Measurements from ENCODE around the gene ZNF12.
"Not testable (repeated sequence)": the region's sequence is repeated elsewhere in the genome, so short reads cannot be mapped to it uniquely, and the experiment has no call there.

ZNF12 gene

DNA sequence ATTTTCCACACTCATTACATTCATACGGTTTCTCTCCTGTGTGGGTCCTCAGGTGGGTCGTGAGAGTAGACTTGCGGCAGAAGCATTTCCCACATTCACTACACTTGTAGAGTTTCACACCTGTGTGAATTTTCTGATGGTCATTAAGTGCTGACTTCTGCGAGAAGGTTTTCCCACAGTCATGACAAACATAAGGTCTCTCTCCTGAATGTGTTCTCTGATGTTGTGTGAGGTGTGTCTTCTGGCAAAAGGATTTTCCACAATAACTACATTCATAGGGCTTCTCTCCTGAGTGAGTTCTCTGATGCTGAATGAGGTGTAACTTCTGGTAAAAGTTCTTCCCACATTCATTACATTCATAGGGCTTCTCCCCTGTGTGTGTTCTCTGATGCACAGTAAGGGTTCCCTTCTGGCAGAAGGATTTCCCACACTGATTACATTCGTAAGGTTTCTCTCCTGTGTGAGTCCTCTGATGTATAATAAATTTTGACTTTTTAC is 15.1 kb downstream of the ZNF12 start:
- in situ Hi-C loops (cut with MboI; ENCODE audit: low sequenced_read_pairs), result no loop called here

- in situ Hi-C loops (cut with MboI; ENCODE audit: low sequenced_read_pairs), result no loop called here
Measured at GRCh38 chr7:6691103-6691502, 15.6 kb downstream of the ZNF12 start.

- in situ Hi-C loops (cut with MboI; ENCODE audit: low sequenced_read_pairs), result no loop called here
Measured at GRCh38 chr7:6680146-6680545, 26.6 kb downstream of the ZNF12 start.

DNA sequence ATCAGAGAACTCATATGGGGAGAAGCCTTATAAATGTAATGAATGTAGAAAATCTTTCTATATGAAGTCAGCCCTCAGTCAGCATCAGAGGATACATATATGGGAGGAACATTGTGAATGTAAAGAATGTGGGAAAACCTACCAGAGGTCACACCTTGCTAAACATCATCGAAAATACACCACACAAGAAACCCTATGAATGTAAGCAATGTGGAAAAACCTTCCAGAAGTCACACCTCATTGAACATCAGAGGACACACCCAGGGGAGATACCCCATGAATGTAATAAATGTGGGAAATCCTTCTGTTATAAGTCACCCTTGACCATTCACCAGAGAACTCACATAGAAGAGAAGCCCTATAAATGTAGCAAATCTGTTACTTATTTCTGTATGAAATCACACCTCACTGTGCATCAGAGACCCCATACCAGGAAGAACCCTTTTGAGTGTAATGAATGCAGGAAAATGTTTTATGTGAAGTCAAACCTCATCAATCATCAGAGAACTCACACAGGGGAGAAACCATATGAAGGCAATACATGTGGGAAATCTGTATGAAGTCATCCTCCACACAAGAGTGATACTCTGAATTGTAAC is 30.8 kb downstream of the ZNF12 start:
- in situ Hi-C loops (cut with MboI; ENCODE audit: low sequenced_read_pairs), result no loop called here

DNA sequence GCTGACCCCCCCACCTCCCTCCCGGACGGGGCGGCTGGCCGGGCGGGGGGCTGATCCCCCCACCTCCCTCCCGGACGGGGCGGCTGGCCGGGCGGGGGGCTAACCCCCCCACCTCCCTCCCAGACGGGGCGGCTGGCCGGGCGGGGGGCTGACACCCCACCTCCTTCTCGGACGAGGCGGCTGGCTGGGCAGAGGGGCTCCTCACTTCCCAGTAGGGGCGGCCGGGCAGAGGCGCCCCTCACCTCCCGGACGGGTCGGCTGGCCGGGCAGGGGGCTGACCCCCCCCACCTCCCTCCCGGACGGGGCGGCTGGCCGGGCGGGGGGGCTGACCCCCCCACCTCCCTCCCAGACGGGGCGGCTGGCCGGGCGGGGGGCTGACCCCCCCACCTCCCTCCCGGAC is 35.9 kb downstream of the ZNF12 start:
- in situ Hi-C loops (cut with MboI; ENCODE audit: low sequenced_read_pairs), result not testable (repeated sequence)

- in situ Hi-C loops (cut with MboI; ENCODE audit: low sequenced_read_pairs), result no loop called here
Measured at GRCh38 chr7:6658618-6659345, 48.0 kb downstream of the ZNF12 start.

GRCh38 chr7:6656413-6656812 is 50.3 kb downstream of the ZNF12 start:
- in situ Hi-C loops (cut with MboI; ENCODE audit: low sequenced_read_pairs), result no loop called here

GRCh38 chr7:6655636-6656385 is 50.9 kb downstream of the ZNF12 start:
- in situ Hi-C loops (cut with MboI; ENCODE audit: low sequenced_read_pairs), result no loop called here

GRCh38 chr7:6654842-6655610 is 51.7 kb downstream of the ZNF12 start:
- in situ Hi-C loops (cut with MboI; ENCODE audit: low sequenced_read_pairs), result no loop called here

DNA sequence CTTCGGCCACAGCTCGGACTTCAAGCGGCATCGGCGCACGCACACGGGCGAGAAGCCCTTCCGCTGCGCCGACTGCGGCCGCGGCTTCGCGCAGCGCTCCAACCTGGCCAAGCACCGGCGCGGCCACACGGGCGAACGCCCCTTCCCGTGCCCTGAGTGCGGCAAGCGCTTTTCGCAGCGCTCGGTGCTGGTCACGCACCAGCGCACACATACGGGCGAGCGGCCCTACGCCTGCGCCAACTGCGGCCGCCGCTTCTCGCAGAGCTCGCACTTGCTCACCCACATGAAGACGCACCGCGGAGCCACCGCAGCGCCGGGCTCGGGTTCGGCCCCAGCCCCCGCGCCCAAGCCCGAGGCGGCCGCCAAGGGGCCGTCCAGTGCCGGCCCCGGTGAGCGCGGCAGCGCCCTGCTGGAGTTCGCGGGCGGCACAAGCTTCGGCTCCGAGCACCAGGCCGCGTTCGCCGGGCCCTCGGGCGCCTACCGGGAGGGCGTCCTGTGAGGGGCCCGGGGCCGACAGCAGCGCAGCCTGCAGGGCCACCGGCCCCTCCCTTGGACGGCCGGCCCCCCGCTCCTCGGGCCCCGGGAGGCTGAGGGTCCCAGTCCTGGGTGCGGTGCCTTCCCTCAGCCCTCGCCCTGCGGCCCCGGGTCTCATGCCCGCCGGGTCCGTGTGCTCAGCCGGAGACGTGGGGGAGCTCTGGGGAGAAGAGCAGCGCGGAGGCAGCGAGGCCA is 52.5 kb downstream of the ZNF12 start:
- in situ Hi-C loops (cut with MboI; ENCODE audit: low sequenced_read_pairs), result no loop called here

DNA sequence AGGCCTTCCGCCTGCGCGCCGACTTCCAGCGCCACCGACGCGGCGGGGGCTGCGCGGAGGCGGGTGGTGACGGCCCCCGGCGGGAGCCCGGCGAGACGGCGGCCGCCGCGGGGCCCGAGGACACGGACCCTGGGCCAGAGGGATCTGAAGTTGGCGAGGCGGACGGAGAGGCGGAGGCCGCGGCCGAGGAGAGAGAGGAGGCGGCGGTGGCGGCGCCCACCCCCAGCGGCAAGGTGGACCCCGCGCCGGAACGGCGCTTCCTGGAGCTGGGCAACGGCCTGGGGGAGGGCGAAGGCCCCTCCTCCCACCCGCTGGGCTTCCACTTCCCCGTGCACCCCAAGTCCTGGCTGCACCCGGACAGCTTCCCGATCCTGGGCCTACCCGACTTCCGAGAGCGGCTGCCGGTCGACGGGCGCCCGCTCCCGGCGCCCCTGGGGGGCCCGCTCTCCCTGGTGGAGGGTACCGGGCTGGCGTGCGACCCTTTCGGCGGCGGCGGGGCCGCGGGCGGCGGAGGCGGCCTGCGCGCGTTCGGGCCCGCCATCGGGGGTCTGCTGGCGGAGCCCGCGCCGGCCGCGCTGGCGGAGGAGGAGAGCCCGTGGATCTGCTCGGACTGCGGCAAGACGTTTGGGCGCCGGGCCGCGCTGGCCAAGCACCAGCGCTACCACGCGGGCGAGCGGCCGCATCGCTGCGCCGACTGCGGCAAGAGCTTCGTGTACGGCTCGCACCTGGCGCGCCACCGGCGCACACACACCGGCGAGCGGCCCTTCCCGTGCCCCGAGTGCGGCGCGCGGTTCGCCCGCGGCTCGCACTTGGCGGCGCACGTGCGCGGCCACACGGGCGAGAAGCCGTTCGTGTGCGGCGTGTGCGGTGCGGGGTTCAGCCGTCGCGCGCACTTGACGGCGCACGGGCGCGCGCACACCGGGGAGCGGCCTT is 53.4 kb downstream of the ZNF12 start:
- in situ Hi-C loops (cut with MboI; ENCODE audit: low sequenced_read_pairs), result no loop called here

- in situ Hi-C loops (cut with MboI; ENCODE audit: low sequenced_read_pairs), result no loop called here
Measured at GRCh38 chr7:6652446-6653011, 54.2 kb downstream of the ZNF12 start.

DNA sequence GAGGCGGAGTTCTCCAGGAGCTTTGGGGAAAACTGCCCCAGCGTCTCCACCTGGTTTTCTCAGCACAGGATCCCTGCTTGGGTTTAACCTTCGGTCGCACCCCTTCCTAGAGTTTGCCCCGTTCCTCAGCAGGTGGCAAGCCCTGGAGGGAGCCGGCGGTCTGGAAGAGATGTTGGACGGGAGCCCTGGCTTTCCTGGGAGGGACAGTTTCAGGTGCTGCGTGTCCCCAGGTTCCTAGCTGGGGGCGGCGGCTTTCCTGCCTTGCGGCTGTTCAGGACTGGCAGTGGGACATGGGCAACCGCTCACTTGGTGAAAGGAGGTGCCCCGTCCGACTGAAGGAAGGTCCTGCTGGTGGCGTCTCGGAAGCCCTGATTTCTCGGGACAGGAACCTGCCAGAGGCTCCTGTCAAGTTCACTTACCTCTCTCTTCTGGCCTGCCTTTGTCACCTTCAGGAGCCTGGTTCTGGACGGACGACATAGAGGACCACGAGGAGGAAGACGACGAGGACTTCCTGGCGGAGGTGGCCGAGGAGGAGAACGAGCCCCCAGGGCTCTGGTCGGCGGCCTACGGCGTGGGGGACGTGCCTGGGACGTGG is 54.8 kb downstream of the ZNF12 start:
- in situ Hi-C loops (cut with MboI; ENCODE audit: low sequenced_read_pairs), result no loop called here

DNA sequence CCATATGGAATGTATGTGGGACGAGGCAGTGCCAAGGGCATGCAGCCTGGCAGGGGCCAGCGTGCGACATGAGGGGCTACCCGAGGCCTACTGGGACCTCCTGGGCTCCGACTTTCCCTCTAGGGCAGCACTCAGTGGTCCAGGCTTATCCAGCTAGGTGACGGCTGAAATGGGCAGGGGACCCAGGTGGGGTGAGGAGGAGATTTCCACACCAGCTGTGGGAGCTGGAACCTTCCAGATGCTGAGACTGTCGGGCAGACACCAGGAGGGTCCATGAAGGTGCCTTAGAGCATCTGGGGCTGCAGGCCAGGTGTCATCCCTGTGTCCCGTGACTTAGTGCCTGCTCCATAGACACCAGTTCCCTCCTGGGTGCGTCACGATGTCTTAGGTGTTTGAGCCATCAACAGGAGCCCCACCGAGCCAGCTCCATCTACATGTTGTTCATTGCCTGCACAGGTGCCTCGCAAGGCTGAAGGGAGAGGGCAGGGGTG is 56.2 kb downstream of the ZNF12 start:
- in situ Hi-C loops (cut with MboI; ENCODE audit: low sequenced_read_pairs), result no loop called here

DNA sequence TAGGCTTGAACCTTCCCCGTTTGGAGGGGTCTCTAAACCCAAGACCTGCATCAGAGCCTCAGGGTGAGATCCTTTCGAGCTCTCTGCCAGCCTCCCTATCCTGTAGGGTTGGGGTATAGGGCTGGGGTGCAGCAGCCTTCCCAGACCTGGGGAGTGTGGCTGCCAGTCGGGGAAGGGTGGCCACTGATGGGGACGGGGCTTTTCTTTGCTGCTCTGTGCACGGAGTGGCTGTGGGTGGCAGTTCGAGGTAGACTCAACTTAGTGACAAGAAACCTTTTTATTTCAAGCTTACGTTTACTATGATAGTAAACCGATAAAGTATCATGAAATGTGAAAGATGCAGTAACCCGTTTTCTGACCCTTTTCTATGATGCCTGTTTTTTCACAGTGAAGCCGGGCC is 56.7 kb downstream of the ZNF12 start:
- in situ Hi-C loops (cut with MboI; ENCODE audit: low sequenced_read_pairs), result no loop called here

GRCh38 chr7:6649241-6649961 is 57.3 kb downstream of the ZNF12 start:
- in situ Hi-C loops (cut with MboI; ENCODE audit: low sequenced_read_pairs), result no loop called here

GRCh38 chr7:6648815-6649104 is 58.0 kb downstream of the ZNF12 start:
- in situ Hi-C loops (cut with MboI; ENCODE audit: low sequenced_read_pairs), result no loop called here
